Keratinocyte (primary cell): ENCODE measurements around the gene MAPK8. TPM values are rescaled to one million over a fixed set of nuclear protein-coding genes. Genes with fewer than 3 reads are reported as not detected.

Experiments used
- DNase-seq: peaks from one replicate; pipeline ENCODE4 v3.0.0-alpha.2; 2011; ENCODE audit warnings: low read depth, missing footprints, low spot score
- FAIRE-seq: peaks from 2 replicates; lab custom pipeline; 2011; peaks lifted over from hg19 to GRCh38; lab: Jason Lieb, UNC
- H2AFZ ChIP-seq: 2 replicates; pipeline ENCODE4 v1.6.0; 2012; ENCODE audit warnings: low read length, control low read depth, inconsistent platforms; ENCODE audit not compliant: control insufficient read depth
- H3K27ac ChIP-seq: 2 replicates; pipeline ENCODE4 v1.5.1; 2011; ENCODE audit warnings: low read length; ENCODE audit not compliant: control insufficient read depth, insufficient read depth
- H3K27me3 ChIP-seq: 3 replicates; pipeline ENCODE4 v1.6.0; 2011; ENCODE audit warnings: low read length; ENCODE audit not compliant: control insufficient read depth, insufficient read depth; ENCODE audit errors: extremely low read depth
- H3K36me3 ChIP-seq, 2 experiments: 2 replicates in 1 of 2; 3 replicates in 1 of 2; pipeline ENCODE4 v1.5.1; 2011; ENCODE audit warnings: low read length in 2 of 2, mild to moderate bottlenecking in 1 of 2; ENCODE audit not compliant: control insufficient read depth in 2 of 2, insufficient read depth in 2 of 2; ENCODE audit errors: extremely low read depth in 1 of 2
- H3K4me1 ChIP-seq: 3 replicates; pipeline ENCODE4 v1.5.1; 2011; ENCODE audit warnings: low read length; ENCODE audit not compliant: control insufficient read depth, insufficient read depth; ENCODE audit errors: extremely low read depth
- H3K4me2 ChIP-seq: 3 replicates; pipeline ENCODE4 v1.6.0; 2011; ENCODE audit warnings: low read depth, low read length; ENCODE audit not compliant: control insufficient read depth, insufficient read depth; ENCODE audit errors: extremely low read depth
- H3K4me3 ChIP-seq, 3 experiments: fragments of 200-600 bp in 1 of 3; sonication (generic) in 1 of 3; 2 replicates in 2 of 3; 3 replicates in 1 of 3; pipeline ENCODE4 v1.5.1; 2011 to 2016; ENCODE audit warnings: low read length in 3 of 3, mild to moderate bottlenecking in 3 of 3, control low read depth in 2 of 3, inconsistent platforms in 1 of 3, low read depth in 1 of 3, mixed read lengths in 1 of 3, mixed run types in 1 of 3, moderate library complexity in 1 of 3; ENCODE audit not compliant: control insufficient read depth in 2 of 3, insufficient read depth in 2 of 3; ENCODE audit errors: extremely low read depth in 1 of 3
- H3K79me2 ChIP-seq: 2 replicates; pipeline ENCODE4 v1.6.0; 2012; ENCODE audit warnings: low read length; ENCODE audit not compliant: control insufficient read depth, insufficient read depth
- H3K9ac ChIP-seq: 3 replicates; pipeline ENCODE4 v1.6.0; 2011; ENCODE audit warnings: low read length; ENCODE audit not compliant: control insufficient read depth, insufficient read depth; ENCODE audit errors: extremely low read depth
- H3K9me1 ChIP-seq: 3 replicates; pipeline ENCODE4 v1.6.0; 2011; ENCODE audit warnings: low read length; ENCODE audit not compliant: control insufficient read depth, insufficient read depth; ENCODE audit errors: extremely low read depth
- H3K9me3 ChIP-seq: 2 replicates; pipeline ENCODE4 v1.5.1; 2012; ENCODE audit warnings: low read depth, low read length; ENCODE audit not compliant: control insufficient read depth
- H4K20me1 ChIP-seq: 3 replicates; pipeline ENCODE4 v1.6.0; 2011; ENCODE audit warnings: low read length; ENCODE audit not compliant: control insufficient read depth, insufficient read depth; ENCODE audit errors: extremely low read depth
- CTCF ChIP-seq, 3 experiments: IDR thresholded peaks in 1 of 3; conservative IDR thresholded peaks in 1 of 3; optimal IDR thresholded peaks in 1 of 3; 2 replicates in 2 of 3; 3 replicates in 1 of 3; pipeline versions ENCODE3 to v1.5.1; 2011; ENCODE audit warnings: low read length in 3 of 3, mild to moderate bottlenecking in 3 of 3, moderate library complexity in 2 of 3, control low read depth in 1 of 3, inconsistent platforms in 1 of 3; ENCODE audit not compliant: insufficient read depth in 2 of 3; ENCODE audit errors: extremely low read depth in 1 of 3
- EZH2 ChIP-seq: IDR thresholded peaks from one replicate; pipeline ENCODE4 v1.6.1; 2012; ENCODE audit warnings: inconsistent platforms, mild to moderate bottlenecking, low read length, moderate library complexity
- dilution Hi-C: fragments of 300-500 bp; cut with MboI; formaldehyde crosslinking; loops from one replicate; pipeline ENCODE4 v1.7.0; 2020; ENCODE audit warnings: low sequenced_read_pairs; ENCODE audit not compliant: extremely low pct_ligation_motif_present
- polyA plus RNA-seq, 5 experiments: library from polyadenylated mRNA; depleted of rRNA in 3 of 5; stranded (reverse) in 3 of 5; stranded (forward) in 1 of 5; unstranded in 1 of 5; fragments of >200 nt; gene quantifications; 1 replicate in 1 of 5; 2 replicates in 3 of 5; 3 replicates in 1 of 5; pipeline versions ENCODE4 v1.2.1 to v1.2.3, GENCODE V29; 2011 to 2012; ENCODE audit warnings: missing spikeins in 2 of 5, low read depth in 1 of 5, low replicate concordance in 1 of 5

The MAPK8 gene
- polyA plus RNA-seq, 1 donor (not counting 4 experiments of a cell fraction or from before 2014, with no cell fraction given), result 39.8 TPM

- FAIRE-seq, result no peak
- peaks cover 42% of the 10 kb centered on the region for H3K4me1 ChIP-seq
- H3K9me1 ChIP-seq, result no peaks in the 10 kb centered on the region
- no peak overlapping the region for H2AFZ ChIP-seq
- no peak overlapping the region for H3K27ac ChIP-seq
- no peak overlapping the region for H3K9ac ChIP-seq
- dilution Hi-C loops, result no loop called here
- no peaks in the 10 kb centered on the region for H3K27me3 ChIP-seq
- TF ChIP-seq CTCF (optimal IDR thresholded peaks at IDR 0.05 in 1 of 3, IDR thresholded peaks at IDR 0.05 in 1 of 3, conservative IDR thresholded peaks at IDR 0.05 in 1 of 3; ENCODE audit: extremely low read depth in 1 of 3, insufficient read depth in 2 of 3, low read length in 3 of 3), result no peak
- TF ChIP-seq EZH2, result no peak
- H3K4me3 ChIP-seq, result no peak overlapping the region
- no peaks in the 10 kb centered on the region for H4K20me1 ChIP-seq
- H3K9me3 ChIP-seq, result no peaks in the 10 kb centered on the region
- no peak overlapping the region for H3K4me2 ChIP-seq
- H3K79me2 ChIP-seq, result no peaks in the 10 kb centered on the region
- no peaks in the 10 kb centered on the region for H3K36me3 ChIP-seq
- no peak for DNase-seq
These were observed 161.2 kb downstream of the MAPK8 start for GRCh38 chr10:48467669-48468068.

GRCh38 chr10:48468130-48468790 is 161.8 kb downstream of the MAPK8 start:
- dilution Hi-C loops, result no loop called here
- no peak for TF ChIP-seq CTCF (optimal IDR thresholded peaks at IDR 0.05 in 1 of 3, IDR thresholded peaks at IDR 0.05 in 1 of 3, conservative IDR thresholded peaks at IDR 0.05 in 1 of 3; ENCODE audit: extremely low read depth in 1 of 3, insufficient read depth in 2 of 3, low read length in 3 of 3)
- no peak for TF ChIP-seq EZH2
- Histone ChIP-seq H3K4me3 (no peak overlapping the region), H3K4me2 (no peak overlapping the region), H4K20me1 (no peaks in the 10 kb centered on the region), H3K4me1 (peaks cover 42% of the 10 kb centered on the region), H3K36me3 (no peaks in the 10 kb centered on the region), H3K27ac (no peak overlapping the region), H3K9ac (no peak overlapping the region), H3K79me2 (no peaks in the 10 kb centered on the region), H3K27me3 (no peaks in the 10 kb centered on the region), H3K9me3 (no peaks in the 10 kb centered on the region), H3K9me1 (no peaks in the 10 kb centered on the region), H2AFZ (no peak overlapping the region)
- DNase-seq (no peak), FAIRE-seq (no peak)
